ENCODE measurements around the gene PCCA.
A peak's percentile ranks its signal among the peaks of the same experiment; 100 is the strongest.
"Not testable (repeated sequence)": the region's sequence is repeated elsewhere in the genome, so short reads cannot be mapped to it uniquely, and the experiment has no call there.

Gene PCCA

DNA sequence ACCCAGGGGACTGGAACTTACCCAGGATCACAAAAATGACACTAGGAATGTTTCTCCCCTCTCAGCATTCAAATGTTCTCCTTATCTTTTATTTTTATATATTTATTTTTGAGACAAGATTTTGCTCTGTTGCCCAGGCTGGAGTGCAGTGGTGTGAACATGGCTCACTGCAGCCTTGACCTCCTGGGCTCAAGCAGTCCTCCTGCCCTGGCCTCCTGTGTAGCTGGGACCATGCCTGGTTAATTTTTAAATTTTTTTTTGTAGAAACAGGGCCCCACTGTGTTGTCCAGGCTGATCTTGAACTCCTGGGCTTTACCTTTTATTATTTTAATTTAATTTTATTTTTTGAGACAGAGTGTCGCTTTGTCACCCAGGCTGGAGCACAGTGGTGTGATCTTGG lies 108.2 kb downstream of the PCCA start:
- no peak for DNase-seq (ENCODE audit: low spot score)

DNA sequence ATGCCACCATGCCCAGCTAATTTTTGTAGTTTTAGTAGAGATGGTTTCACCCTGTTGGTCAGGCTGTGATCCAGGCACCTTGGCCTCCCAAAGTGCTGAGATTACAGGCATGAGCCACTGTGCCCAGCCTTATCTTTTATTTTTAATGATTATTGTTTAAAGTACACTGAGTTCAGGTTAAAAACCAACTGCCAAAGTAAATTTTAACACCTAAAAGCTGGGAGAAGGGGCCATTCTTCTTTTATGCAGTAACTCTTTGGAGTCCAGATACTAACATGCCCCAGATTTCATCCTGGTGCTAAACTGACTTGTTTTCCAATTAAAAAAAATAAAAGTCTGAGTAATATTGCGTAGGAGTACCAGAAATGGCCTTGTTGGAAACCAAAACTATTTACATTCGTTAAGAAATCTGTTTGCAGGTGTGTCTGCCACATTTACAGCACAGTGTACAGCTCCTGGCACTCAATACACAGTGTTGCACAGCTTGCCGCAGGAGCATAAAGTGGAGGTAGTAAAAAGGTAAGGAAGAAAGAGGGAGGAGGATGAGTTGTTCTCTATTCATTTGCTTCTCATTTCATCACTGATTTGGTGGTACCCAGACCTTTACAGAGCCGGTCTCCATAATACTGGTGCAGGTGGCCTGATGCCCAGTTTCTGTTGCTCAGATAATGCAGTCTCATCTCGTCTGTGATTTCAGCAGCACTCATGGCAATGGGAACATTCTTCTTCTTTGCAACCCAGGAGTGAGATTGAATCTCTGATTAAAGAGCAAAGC lies 108.9 kb downstream of the PCCA start:
- no peak for DNase-seq (ENCODE audit: low spot score)

DNA sequence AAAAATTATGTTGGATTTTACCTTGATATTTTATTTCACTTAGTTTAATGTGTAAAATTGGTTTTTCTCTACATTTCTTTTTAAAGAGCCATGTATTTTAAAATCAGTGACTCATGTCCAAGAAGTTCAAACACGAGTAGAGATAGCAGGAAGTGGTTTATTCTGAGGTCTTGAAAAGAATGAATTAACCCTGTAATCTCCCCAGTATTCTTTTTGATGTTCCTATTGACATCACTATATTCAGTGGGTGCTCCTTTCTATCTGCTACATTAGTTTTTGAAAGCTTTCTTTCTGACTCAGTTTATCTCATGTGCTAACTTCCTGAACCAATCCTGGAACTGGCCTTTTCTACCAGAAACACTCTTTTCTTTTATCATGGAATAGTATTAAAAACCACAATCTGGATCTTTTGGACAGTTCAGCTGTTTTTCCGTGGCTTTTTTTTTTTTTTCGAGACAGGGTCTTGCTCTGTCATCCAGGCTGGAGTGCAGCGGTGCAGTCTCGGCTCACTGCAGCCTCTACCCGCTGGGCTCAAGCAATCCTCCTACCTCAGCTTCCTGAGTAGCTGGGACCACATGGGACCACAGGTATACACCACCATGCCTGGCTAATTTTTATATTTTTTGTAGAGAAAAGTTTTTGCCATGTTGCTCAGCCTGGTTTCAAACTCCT lies 114.9 kb downstream of the PCCA start:
- no peak for DNase-seq (ENCODE audit: low spot score)

DNA sequence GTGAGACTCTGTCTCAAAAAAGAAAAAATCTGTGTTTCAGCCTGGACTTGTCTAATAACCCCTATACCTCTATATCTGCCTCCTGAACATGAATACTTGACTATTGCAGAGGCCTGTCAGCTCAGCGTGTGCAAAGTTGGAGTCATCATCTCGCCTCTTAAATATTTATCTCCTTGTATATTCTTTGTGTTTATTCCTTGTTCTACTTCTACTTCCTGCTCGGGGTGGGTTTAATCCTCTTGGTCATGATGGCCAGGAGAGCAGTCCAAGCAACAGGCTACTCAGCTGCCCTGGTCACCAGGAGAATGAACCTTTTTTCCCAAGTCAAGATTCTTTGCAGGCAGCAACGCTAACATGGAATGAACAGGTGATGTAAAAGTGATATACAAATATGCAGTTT lies 119.1 kb downstream of the PCCA start:
- no peak for DNase-seq (ENCODE audit: low spot score)

DNA sequence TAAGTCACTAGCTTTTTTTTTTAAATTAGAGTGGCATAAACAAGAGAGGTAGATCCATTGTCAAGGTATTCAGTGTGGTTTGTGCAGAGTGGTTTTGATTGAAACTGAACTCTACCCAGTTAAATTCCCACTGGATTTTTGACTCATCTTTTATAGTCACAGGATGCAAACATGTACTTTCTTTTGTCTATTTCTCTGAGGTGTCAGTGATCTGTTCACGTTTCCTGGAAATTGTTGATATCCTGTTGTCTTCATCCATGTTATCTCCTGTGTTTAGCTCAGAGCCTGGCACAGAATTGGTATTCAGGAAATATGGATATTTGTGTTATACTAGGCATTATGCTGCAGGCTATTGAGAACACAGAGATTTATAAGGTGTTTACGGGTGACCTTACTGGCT lies 119.7 kb downstream of the PCCA start:
- DNase-seq (ENCODE audit: low spot score), result no peak

DNA sequence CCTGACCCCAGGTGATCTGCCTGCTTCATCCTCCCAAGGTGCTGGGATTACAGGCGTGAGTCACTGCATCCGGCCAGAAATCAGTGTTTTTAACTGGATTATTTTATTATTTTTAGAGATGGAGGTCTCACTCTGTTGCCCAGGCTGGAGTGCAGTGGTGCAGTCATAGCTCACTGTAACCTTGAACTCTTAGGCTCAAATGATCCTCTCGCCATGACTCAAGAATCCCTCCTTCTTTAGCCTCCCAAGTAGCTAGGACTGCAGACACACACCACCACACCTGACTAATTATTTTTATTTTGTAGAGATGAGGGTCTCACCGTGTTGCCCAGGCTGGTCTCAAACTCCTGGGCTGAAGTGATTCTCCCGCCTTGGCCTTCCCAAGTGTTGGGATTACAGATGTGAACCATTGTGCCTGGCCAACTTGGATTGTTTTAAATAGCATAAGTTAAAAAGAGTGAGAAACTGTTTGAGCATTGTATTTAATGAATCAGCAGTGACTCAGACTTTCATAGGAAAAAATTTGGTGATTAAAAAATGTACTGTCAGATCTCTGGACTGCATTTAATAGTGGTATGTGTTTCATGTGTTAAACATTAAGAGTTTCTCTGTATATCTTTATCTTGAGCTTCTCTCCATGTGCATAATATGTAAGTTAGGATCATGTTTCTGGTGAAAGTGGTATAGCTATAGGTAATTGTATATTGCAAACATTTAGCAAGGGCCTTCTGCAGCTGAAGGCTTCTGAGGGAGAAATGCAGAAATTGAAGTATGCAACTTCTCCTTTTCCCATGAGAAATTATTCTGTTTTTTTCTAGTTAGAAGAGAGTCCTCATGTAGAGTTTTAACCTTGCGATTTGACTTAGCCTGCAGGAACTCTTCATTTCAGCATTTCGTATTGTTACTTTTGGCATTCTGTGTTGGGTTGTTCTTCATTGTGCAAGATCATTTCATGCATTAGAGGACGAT lies 121.2 kb downstream of the PCCA start:
- no peak for DNase-seq (ENCODE audit: low spot score)

DNA sequence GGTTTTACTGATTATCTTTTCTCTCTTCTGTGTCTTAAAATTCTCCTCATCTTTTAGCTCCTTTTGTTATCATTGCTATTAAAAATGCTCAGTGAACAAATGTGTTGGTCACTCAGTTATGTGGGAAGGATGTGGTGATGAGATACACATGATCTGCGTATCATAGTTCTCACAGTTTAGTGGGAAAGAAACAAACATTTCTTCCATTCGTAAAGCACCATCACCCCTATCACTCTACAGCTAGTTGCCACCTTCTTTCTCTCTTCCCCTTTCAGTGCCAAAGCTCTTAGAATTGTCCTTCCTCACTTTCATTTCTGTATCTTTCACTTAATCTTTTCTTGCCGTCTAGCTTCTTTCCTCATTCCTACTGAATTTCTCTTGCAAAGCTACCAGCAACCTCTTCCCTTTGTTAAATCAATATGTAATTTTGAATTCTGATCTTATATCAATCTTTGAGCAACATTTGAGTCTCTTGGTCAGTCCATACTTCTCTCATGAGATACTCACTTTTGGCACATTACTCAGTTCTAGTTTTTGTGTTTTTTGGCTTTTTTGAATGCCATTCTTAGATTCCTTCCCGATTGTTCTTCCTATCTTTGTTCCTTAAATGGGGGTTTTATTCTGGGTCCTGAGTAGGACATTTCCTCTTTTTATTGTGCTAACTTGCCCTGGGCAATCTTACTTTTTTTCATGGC lies 122.3 kb downstream of the PCCA start:
- no peak for DNase-seq (ENCODE audit: low spot score)

DNA sequence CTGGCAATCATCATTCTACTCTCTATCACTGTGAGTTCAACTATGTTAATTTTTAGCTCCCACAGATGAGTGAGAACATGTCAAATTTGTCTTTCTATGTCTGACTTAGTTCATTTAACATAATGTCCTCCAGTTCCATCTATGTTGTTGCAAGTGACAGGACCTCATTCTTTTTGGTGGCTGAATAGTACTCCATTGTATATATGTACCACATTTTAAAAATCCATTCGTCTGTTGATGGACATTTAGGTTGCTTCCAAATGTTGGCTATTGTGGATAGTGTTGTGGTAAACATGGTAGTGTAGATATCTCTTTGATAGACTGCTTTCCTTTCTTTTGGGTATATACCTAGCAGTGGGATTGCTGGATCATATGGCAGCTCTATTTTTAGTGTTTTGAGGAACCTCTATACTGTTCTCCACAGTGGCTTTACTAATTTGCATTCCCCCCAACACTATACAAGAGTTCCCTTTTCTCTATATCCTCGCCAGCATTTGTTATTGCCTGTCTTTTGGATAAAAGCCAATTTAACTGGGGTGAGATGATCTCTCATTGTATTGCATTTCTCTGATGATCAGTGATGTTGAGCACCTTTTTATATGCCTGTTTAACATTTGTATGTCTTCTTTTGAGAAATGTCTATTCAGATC lies 124.1 kb downstream of the PCCA start:
- DNase-seq (ENCODE audit: low spot score), result no peak

DNA sequence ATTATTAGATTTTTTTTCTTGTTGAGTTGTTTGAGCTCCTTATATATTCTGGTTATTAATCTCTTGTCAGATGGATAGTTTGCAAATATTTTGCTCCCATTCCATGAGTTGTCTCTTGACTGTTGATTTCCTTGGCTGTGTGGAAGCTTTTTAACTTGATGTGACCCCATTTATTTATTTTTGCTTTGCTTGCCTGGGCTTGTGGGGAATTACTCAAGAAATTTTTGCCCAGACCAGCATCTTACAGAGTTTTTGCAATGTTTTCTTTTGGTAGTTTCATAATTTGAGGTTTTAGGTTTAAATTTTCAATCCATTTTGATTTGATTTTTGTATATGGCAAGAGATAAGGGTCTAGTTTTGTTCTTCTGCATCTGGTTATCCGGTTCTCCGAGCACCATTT lies 124.7 kb downstream of the PCCA start:
- no peak for DNase-seq (ENCODE audit: low spot score)

DNA sequence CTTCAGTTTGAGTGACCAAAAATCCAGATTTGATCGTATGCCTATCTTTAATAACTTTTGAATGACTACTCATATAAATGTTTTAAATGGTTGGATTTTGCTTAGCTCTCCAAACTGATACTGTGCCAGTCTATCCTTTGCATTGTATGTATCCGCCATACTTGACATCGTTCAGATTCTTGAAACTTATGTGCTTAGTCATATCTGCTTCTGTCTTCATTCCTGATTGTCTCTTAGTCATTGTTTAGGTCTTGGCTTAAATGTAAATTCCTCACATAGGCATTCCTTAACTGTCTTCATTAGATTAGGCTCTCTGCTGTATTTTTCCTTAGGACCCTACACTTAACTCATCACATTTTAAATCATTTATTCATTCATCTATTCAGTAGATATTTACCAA lies 126.0 kb downstream of the PCCA start:
- no peak for DNase-seq (ENCODE audit: low spot score)

DNA sequence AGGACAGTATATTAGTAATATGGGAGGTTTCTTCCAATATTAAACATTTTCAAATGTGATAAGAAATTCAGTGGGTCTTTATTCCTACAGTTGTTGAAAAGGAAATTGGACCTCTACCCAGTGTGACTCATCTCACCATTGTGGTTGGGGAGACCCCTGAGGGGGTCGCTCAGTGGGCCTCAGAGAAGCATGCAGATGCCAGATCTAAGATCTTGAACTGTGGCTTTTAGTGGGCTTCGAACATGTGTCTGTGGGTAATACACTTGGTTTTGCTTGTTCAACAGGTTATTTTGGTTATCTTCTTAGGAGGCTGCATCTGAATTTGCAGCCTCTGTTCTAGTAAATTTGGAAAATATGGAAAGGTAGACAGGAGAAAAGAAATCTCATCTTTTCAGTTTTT lies 132.3 kb downstream of the PCCA start:
- DNase-seq (ENCODE audit: low spot score), result no peak

DNA sequence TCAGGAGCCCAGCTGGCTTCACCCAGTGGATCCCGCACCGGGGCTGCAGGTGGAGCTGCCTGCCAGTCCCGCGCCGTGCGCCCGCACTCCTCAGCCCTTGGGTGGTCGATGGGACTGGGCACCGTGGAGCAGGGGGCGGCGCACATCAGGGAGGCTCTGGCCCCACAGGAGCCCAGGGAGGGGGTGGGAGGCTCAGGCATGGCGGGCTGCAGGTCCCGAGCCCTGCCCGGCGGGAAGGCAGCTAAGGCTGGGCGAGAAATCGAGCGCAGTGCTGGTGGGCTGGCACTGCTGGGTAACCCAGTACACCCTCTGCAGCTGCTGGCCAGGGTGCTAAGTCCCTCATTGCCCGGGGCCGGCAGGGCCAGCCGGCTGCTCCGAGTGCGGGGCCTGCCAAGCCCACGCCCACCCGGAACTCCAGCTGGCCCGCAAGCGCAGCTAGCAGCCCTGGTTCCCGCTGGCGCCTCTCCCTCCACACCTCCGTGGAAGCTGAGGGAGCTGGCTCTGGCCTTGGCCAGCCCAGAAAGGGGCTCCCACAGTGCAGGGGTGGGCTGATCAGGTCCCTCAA lies 135.2 kb downstream of the PCCA start:
- DNase-seq (ENCODE audit: low spot score), result not testable (repeated sequence)

DNA sequence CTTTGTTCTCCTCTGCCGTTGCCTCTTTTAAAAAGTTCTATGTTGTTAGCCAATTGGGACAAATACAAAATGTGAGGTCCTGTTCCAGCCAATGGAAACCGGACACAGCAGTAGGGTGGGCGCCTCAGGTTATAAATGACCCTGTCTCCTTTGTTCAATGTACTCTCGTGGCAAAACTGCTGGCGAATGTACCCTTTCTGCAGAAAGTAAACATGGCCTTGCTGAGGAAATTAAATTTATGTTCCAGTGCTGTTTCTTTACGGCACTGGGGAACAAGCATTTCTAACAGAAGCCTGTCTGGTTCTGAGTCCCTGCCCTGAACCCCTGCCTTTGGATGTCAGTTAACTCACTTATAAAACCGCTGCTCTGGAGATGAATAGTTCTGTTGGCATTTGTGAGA lies 140.7 kb downstream of the PCCA start:
- no peak for DNase-seq (ENCODE audit: low spot score)

DNA sequence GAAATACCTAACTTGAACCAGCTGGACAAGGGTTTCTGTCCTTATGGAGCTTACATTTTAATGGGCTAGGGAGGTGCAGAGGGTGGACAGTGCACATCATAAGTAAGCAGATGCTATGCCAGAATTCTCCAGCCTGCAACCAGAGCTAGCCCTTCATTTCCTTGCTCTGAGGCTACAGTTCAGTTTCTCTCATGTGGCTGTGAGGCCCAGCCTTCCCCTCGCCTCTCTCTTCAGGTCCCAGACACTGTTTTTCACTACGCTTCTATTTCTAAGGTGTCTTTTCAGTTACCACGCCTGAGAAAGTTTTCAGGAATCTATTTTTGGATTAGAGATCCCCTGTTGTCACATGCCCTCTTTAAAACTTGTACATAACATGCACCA lies 141.9 kb downstream of the PCCA start:
- DNase-seq (ENCODE audit: low spot score), result no peak

DNA sequence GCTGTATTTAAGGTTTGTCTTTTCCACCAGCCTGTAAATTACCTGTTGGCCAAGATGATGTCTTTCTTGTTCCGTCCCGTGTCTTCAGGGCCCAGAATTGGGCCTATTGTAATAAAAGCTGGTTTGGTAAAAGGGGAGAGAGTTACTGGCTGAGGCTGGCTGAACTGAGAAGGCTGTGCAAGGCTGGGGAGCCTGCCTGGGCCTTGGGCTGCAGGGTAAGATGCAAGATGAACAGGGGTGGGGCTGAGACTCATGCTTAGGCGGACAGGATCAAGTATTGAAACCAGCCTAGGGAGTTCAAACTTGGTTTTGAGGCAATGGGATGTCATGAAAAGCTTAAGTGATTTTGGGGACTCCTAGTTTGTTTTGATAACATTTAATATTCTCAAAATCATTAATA lies 142.3 kb downstream of the PCCA start:
- DNase-seq (ENCODE audit: low spot score), result no peak

DNA sequence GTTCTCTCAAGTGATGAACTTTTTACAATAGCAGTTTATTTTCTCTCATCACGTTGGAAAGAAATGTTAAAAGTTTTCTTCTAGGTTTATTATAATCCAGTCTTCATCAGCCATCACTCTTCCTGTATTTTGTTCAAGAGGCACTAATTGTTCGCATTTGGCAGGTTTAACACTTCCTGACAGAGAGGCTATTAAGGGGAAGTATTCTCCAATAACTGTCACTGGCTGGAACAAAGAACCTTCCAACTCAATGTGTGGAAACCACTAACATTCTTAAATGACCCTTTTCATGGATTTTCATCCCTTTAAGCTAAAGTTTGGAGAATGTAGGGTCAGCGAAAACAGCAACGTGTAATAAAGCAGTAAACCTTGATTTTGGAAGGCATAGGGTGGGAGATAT lies 145.1 kb downstream of the PCCA start:
- no peak for DNase-seq (ENCODE audit: low spot score)

DNA sequence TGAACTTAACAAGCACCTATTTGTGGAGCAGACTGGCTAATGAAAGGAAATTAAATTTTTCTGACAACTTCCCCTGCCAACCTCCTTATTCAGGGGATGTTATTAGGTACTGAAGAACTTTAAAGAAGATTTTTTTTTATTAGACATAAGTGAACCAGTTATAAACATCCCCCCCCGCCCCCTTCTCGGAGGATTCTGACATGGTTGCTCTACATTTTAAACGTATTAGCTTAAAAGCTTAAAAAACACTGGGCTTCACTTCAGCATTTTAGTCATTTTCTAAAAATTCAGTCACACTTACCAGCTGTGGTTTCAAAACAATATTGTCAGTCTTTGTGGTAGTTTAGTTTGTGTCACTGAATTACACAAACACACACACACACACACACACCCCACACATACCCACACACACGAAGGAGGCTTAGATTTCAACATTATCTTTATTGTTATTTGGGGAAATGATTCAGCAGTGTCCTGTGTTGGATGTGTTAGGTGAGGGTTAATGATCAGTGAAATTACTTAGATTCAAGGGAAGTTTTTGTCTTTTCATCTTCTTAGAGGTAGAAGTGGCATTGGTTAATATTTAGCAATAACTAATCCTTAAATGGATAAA lies 145.7 kb downstream of the PCCA start:
- no peak for DNase-seq (ENCODE audit: low spot score)

DNA sequence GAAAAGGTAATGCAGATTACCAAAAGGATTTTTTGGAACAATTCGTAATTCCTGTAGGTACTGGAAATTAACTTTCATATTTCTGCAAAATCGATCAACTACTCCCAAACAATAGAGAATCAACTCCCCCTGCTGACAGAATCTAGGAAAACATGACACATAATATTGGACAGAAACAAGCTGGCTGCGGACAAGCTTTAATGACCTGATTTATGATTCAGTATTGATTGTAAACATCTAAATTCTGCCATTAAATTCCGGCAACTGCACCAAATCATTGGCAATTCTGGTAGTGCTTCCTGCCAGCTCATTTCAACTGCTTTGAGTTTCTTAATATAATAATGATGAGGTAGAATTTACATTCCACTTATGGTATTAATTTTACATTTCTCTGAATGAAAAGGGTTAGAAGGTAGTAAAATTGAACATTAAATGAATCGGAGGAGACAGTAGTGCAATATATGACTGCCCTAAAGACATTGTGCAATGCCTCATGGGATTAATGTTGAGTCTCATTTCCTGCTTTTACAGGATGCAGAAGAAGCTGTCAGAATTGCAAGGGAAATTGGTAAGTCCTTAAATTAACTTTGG lies 146.5 kb downstream of the PCCA start:
- peak; percentile 19 for DNase-seq (ENCODE audit: low spot score)

DNA sequence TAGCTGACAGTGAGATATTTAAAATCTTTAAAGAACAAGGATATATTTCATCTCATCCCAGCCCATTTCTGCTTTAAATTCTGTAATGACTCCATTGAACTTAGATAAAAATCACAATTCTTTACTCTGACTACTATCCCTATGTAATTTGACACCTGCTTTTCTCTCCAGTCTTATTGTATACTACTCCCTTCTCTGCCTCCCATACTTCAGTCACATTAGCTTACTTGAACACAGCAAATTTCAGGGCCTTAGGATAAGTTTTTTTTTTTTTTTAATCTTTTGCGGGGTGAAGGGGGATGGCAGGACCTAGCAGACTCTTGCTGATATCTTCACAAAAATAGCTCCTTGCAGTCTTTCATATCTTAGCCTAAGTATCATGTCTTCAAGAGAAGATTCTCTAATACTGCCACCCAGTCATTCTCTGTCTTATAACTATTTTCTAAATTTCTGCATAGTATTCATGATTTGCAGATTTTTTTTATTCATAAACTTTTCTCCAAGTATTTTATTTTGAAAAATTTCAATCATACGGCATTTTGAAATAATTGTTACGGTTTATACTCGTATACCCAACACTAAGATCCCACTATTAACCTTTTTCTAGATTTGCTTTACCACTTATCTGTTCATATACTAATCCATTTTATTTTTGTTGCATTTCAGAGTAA lies 151.4 kb downstream of the PCCA start:
- no peak for DNase-seq (ENCODE audit: low spot score)

DNA sequence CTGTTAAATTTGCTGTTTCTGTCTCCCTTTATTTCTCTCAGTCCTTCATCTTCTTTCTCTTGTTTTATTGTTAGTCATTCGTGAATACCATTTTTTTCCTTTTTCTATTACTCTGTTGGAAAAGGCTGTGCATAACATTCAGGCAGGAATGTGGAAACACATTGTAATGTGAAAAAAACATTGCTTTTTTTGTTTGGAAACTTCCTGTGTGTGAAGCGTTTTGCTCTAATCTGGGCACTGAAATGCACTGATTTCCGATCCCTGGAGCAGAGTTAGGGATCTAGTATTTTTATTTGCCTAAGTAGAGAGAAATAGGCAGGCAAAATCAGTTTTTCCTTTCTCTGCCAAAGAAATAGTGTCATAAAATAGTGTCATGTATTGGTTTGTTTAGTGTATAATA lies 155.5 kb downstream of the PCCA start:
- DNase-seq (ENCODE audit: low spot score), result no peak

Measured in putamen (tissue), 1 donor.